ENCODE results near the gene PACRG.

GRCh38 chr6:163026893-163027292 is 299.1 kb downstream of the PACRG start:
- TF ChIP-seq RELA (CRISPR knock-in tag; IDR thresholded peaks at IDR 0.05; ENCODE audit: borderline replicate concordance): no peak
- TF ChIP-seq MLX (CRISPR knock-in tag; IDR thresholded peaks at IDR 0.05): no peak
- TF ChIP-seq ZNF232 (CRISPR knock-in tag; IDR thresholded peaks at IDR 0.05): no peak
- TF ChIP-seq CTCF (IDR thresholded peaks at IDR 0.05): no peak
- no peak for TF ChIP-seq ATF3 (CRISPR knock-in tag; conservative IDR thresholded peaks at IDR 0.05)
- TF ChIP-seq TEAD4 (CRISPR knock-in tag; IDR thresholded peaks at IDR 0.05): no peak
- no peak for TF ChIP-seq ZNF138 (CRISPR knock-in tag; conservative IDR thresholded peaks at IDR 0.05)
- no peak for TF ChIP-seq CREM (CRISPR knock-in tag; IDR thresholded peaks at IDR 0.05)
- TF ChIP-seq, protein P1, sequence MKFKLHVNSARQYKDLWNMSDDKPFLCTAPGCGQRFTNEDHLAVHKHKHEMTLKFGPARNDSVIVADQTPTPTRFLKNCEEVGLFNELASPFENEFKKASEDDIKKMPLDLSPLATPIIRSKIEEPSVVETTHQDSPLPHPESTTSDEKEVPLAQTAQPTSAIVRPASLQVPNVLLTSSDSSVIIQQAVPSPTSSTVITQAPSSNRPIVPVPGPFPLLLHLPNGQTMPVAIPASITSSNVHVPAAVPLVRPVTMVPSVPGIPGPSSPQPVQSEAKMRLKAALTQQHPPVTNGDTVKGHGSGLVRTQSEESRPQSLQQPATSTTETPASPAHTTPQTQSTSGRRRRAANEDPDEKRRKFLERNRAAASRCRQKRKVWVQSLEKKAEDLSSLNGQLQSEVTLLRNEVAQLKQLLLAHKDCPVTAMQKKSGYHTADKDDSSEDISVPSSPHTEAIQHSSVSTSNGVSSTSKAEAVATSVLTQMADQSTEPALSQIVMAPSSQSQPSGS (CRISPR knock-in tag; IDR thresholded peaks at IDR 0.05; ENCODE audit: borderline replicate concordance, low read depth): no peak
